Liver (tissue), 9 donors: ENCODE data around the gene CHEK1. TPM values are rescaled to one million over a fixed set of nuclear protein-coding genes. Genes with fewer than 3 reads are reported as not detected.
"Not testable (repeated sequence)": the region's sequence is repeated elsewhere in the genome, so short reads cannot be mapped to it uniquely, and the experiment has no call there.

Experiments used
- DNase-seq: peaks from one replicate; pipeline ENCODE4 v3.0.0-alpha.2; 2017; ENCODE audit warnings: low spot score
- H3K27ac ChIP-seq, 2 donors: one replicate each; pipeline ENCODE4 v1.7.0; 2013; ENCODE audit warnings: inconsistent platforms in 2 of 2, low read length in 2 of 2, control low read depth in 1 of 2, low read depth in 1 of 2, mild to moderate bottlenecking in 1 of 2
- H3K27me3 ChIP-seq, 4 donors: one replicate each; pipeline versions ENCODE4 v1.6.1 to v1.7.0; 2013; ENCODE audit warnings: low read length in 3 of 4, inconsistent platforms in 1 of 4, mild to moderate bottlenecking in 1 of 4, moderate library complexity in 1 of 4; ENCODE audit not compliant: control insufficient read depth in 4 of 4, insufficient read depth in 4 of 4
- H3K36me3 ChIP-seq, 4 donors: one replicate each; pipeline versions ENCODE4 v1.6.1 to v1.7.0; 2013; ENCODE audit warnings: low read length in 3 of 4, mild to moderate bottlenecking in 3 of 4, low read depth in 1 of 4, moderate library complexity in 1 of 4; ENCODE audit not compliant: control insufficient read depth in 4 of 4, insufficient read depth in 3 of 4
- H3K4me1 ChIP-seq, 4 donors: one replicate each; pipeline versions ENCODE4 v1.6.1 to v1.7.0; 2013; ENCODE audit warnings: low read length in 3 of 4, mild to moderate bottlenecking in 3 of 4, moderate library complexity in 1 of 4; ENCODE audit not compliant: control insufficient read depth in 4 of 4, insufficient read depth in 4 of 4
- H3K4me3 ChIP-seq, 3 donors: one replicate each; pipeline versions ENCODE4 v1.6.1 to v1.7.0; 2013; ENCODE audit warnings: low read length in 3 of 3, control low read depth in 1 of 3, low read depth in 1 of 3, mild to moderate bottlenecking in 1 of 3
- H3K9ac ChIP-seq, 2 donors: one replicate each; pipeline ENCODE4 v1.7.0; 2013; ENCODE audit warnings: low read length in 2 of 2, mild to moderate bottlenecking in 2 of 2, moderate library complexity in 2 of 2, control low read depth in 1 of 2, low read depth in 1 of 2
- H3K9me3 ChIP-seq, 4 donors: one replicate each; pipeline versions ENCODE4 v1.6.1 to v1.7.0; 2013; ENCODE audit warnings: low read length in 3 of 4; ENCODE audit not compliant: control insufficient read depth in 4 of 4
- EGR1 ChIP-seq, 2 donors: IDR thresholded peaks; 2 replicates each; pipeline ENCODE4 v1.6.1; 2016 to 2018; ENCODE audit warnings: antibody characterized with exemption in 2 of 2, low read depth in 2 of 2
- FOXA1 ChIP-seq: IDR thresholded peaks from 2 replicates; pipeline ENCODE4 v1.6.1; 2016; ENCODE audit warnings: antibody characterized with exemption
- FOXA2 ChIP-seq: IDR thresholded peaks from 2 replicates; pipeline ENCODE4 v1.6.1; 2016; ENCODE audit warnings: antibody characterized with exemption
- GABPA ChIP-seq, 2 donors: IDR thresholded peaks in 1 of 2; conservative IDR thresholded peaks in 1 of 2; 2 replicates each; pipeline ENCODE4 v1.6.1; 2016; ENCODE audit warnings: antibody characterized with exemption in 2 of 2, mild to moderate bottlenecking in 1 of 2, moderate library complexity in 1 of 2
- HNF4A ChIP-seq, 2 donors: conservative IDR thresholded peaks; 2 replicates each; pipeline ENCODE4 v1.6.1; 2016; ENCODE audit warnings: antibody characterized with exemption in 2 of 2, mild to moderate bottlenecking in 2 of 2
- HNF4G ChIP-seq: IDR thresholded peaks from 2 replicates; pipeline ENCODE4 v1.6.1; 2016; ENCODE audit warnings: antibody characterized with exemption
- JUND ChIP-seq, 2 donors: IDR thresholded peaks; 2 replicates each; pipeline ENCODE4 v1.6.1; 2016; ENCODE audit warnings: antibody characterized with exemption in 2 of 2
- NR2F2 ChIP-seq: IDR thresholded peaks from 2 replicates; pipeline ENCODE4 v1.6.1; 2016; ENCODE audit warnings: antibody characterized with exemption
- RAD21 ChIP-seq, 2 donors: IDR thresholded peaks; 2 replicates each; pipeline ENCODE4 v1.6.1; 2016; ENCODE audit warnings: antibody characterized with exemption in 2 of 2, mild to moderate bottlenecking in 2 of 2
- RXRA ChIP-seq, 2 donors: IDR thresholded peaks; 2 replicates each; pipeline ENCODE4 v1.6.1; 2017 to 2018; ENCODE audit warnings: antibody characterized with exemption in 2 of 2, mild to moderate bottlenecking in 1 of 2
- SP1 ChIP-seq: IDR thresholded peaks from 2 replicates; pipeline ENCODE4 v1.6.1; 2018; ENCODE audit warnings: antibody characterized with exemption, mild to moderate bottlenecking
- TAF1 ChIP-seq: conservative IDR thresholded peaks from 2 replicates; pipeline ENCODE4 v1.6.1; 2016; ENCODE audit warnings: antibody characterized with exemption, mild to moderate bottlenecking
- WGBS: extraction: QIAGEN DNeasy Blood & Tissue Kit; methylation state at CpG from one replicate; pipeline ENCODE4 v1.1.7; 2013; 5-methylcytosine and 5-hydroxymethylcytosine counted together
- polyA plus RNA-seq, 2 donors: library from polyadenylated mRNA; stranded (reverse) in 1 of 2; unstranded in 1 of 2; fragments of 200-250 nt in 1 of 2; fragments of >200 nt in 1 of 2; fragmentation: Nextera tagmentation in 1 of 2; extraction: Ambion mirVana in 1 of 2; gene quantifications; one replicate each; pipeline versions ENCODE4 v1.2.1 to v1.2.3, GENCODE V29; 2013 to 2015
- total RNA-seq, 2 donors: library from RNA; depleted of rRNA; stranded (reverse); fragments of >200 nt; gene quantifications; one replicate each; pipeline ENCODE4 v1.2.3, GENCODE V29; 2014
- TF ChIP-seq, protein P1 (sequence below): IDR thresholded peaks from 2 replicates; pipeline ENCODE4 v1.6.1; 2016; ENCODE audit warnings: antibody characterized with exemption
- TF ChIP-seq, protein P2 (sequence below): IDR thresholded peaks from 2 replicates; pipeline ENCODE4 v1.6.1; 2016; ENCODE audit warnings: antibody characterized with exemption
- TF ChIP-seq, protein P3 (sequence below): IDR thresholded peaks from 2 replicates; pipeline ENCODE4 v1.6.1; 2016; ENCODE audit warnings: antibody characterized with exemption
- TF ChIP-seq, protein P4 (sequence below): fragments of 150-350 bp; IDR thresholded peaks from 2 replicates; pipeline ENCODE4 v1.5.1; 2017; ENCODE audit warnings: improper control_type of control experiment, low read depth, low read length; ENCODE audit not compliant: missing input control
- donor health status: healthy.
- donor health status: healthy.
- donor health status: healthy.
- donor health status: healthy.
- donor health status: healthy.

CHEK1 gene
- total and polyA plus RNA-seq, 4 donors, result 0.59 to 21.7 (median 0.85) TPM

DNA sequence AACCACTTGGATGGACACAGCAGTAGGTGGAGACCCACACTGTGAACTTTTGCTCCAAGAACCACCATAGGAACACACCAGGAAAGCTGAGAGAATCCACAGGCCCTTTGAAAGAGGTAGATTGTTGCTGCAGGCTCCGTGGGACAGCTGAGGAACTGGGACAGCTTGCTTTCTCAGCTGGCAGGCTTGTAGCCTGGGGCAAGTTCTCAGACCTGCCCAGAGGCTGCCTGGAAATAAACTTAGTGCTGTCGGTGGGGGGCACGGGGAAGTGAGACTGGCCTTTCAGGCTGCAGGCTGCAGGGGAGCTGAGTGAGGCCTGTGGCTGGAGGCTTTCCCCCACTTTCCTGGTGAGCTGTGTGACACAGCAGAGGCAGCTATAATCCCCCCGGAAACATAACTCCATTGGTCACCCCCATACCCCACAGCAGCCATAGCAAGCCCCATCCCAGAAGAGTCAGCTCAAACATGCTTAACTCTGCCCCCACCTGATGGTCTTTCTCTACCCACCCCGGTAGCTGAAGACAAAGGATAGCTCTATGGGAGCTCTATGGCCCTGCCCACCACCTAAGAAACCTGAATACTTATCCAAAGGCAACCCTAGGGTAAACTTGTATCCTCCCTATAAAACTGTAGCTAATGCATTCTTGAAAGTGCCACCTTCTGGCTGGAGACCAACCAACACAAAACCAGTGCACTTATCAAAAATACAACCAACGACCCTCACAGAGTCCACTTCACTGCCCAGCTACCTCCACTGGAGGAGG is 77.1 kb downstream of the CHEK1 start:
- H3K27me3 ChIP-seq, result peaks cover 0 to 3% (median 0%) of the 10 kb centered on the region in 4 donors
- H3K27ac ChIP-seq, result no peak overlapping the region
- no peaks in the 10 kb centered on the region for H3K9me3 ChIP-seq
- no peak overlapping the region for H3K4me3 ChIP-seq
- no peaks in the 10 kb centered on the region for H3K36me3 ChIP-seq
- no peak overlapping the region for H3K9ac ChIP-seq
- no peaks in the 10 kb centered on the region for H3K4me1 ChIP-seq
- TF ChIP-seq FOXA1 (no peak), RAD21 (IDR thresholded peaks at IDR 0.05) (no peak), TAF1 (no peak), SP1 (no peak), FOXA2 (no peak), HNF4G (no peak), GABPA (IDR thresholded peaks at IDR 0.05 in 1 of 2, conservative IDR thresholded peaks at IDR 0.05 in 1 of 2) (no peak), HNF4A (conservative IDR thresholded peaks at IDR 0.05) (no peak), NR2F2 (no peak), EGR1 (IDR thresholded peaks at IDR 0.05; ENCODE audit: low read depth in 2 of 2) (no peak), JUND (IDR thresholded peaks at IDR 0.05) (no peak), RXRA (IDR thresholded peaks at IDR 0.05) (no peak)
- TF ChIP-seq, protein P1, sequence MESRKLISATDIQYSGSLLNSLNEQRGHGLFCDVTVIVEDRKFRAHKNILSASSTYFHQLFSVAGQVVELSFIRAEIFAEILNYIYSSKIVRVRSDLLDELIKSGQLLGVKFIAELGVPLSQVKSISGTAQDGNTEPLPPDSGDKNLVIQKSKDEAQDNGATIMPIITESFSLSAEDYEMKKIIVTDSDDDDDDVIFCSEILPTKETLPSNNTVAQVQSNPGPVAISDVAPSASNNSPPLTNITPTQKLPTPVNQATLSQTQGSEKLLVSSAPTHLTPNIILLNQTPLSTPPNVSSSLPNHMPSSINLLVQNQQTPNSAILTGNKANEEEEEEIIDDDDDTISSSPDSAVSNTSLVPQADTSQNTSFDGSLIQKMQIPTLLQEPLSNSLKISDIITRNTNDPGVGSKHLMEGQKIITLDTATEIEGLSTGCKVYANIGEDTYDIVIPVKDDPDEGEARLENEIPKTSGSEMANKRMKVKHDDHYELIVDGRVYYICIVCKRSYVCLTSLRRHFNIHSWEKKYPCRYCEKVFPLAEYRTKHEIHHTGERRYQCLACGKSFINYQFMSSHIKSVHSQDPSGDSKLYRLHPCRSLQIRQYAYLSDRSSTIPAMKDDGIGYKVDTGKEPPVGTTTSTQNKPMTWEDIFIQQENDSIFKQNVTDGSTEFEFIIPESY, result no peak
- TF ChIP-seq, protein P2, sequence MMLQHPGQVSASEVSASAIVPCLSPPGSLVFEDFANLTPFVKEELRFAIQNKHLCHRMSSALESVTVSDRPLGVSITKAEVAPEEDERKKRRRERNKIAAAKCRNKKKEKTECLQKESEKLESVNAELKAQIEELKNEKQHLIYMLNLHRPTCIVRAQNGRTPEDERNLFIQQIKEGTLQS, result no peak
- TF ChIP-seq, protein P3, sequence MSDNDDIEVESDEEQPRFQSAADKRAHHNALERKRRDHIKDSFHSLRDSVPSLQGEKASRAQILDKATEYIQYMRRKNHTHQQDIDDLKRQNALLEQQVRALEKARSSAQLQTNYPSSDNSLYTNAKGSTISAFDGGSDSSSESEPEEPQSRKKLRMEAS, result no peak
- no peak for DNase-seq
- 42% methylated on average over 6 of the region's 6 CpGs for WGBS

DNA sequence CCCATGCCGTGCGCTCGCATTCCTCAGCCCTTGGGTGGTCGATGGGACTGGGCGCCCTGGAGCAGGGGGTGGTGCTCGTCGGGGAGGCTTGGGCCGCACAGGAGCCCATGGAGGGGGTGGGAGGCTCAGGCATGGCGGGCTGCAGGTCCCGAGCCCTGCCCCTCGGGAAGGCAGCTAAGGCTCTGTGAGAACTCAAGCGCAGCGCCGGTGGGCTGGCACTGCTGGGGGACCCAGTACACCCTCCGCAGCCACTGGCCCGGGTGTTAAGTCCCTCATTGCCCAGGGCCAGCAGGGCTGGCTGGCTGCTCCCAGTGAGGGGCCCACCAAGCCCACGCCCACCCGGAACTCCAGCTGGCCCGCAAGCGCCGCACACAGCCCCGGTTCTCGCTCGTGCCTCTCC is 79.7 kb downstream of the CHEK1 start:
- WGBS, result 91% methylated on average over 24 of the region's 24 CpGs
- H3K27me3 ChIP-seq, H3K27ac ChIP-seq, H3K9ac ChIP-seq, DNase-seq, H3K36me3 ChIP-seq, H3K9me3 ChIP-seq, H3K4me3 ChIP-seq, H3K4me1 ChIP-seq: not testable (repeated sequence)

DNA sequence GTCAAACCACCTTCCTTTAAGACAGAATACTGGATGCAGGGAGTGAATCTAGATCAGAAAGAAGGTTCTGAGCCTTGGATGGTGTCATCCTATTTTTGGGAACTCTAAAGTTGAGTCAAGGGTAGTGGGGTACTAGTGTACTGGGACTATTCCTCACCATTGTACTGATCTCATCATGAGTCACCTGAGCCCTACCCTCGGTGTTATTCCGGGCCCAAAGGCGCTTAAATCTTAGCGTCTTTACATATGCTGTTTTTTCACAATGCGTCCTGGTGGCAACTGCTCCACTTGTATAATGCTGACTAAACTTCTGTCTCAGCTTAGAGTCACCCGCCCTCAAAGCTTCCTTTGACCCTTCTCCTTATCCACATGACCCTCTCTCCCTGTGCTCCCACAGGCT is 95.8 kb downstream of the CHEK1 start:
- H3K9me3 ChIP-seq, result no peaks in the 10 kb centered on the region
- H3K36me3 ChIP-seq, result no peaks in the 10 kb centered on the region
- no peak overlapping the region for H3K27ac ChIP-seq
- no peak for DNase-seq
- no peak overlapping the region for H3K9ac ChIP-seq
- H3K4me1 ChIP-seq, result no peaks in the 10 kb centered on the region
- 80% methylated on average over 6 of the region's 6 CpGs for WGBS
- H3K27me3 ChIP-seq, result peaks cover 0 to 7% (median 0%) of the 10 kb centered on the region in 4 donors
- H3K4me3 ChIP-seq, result no peak overlapping the region
- TF ChIP-seq, protein P4, sequence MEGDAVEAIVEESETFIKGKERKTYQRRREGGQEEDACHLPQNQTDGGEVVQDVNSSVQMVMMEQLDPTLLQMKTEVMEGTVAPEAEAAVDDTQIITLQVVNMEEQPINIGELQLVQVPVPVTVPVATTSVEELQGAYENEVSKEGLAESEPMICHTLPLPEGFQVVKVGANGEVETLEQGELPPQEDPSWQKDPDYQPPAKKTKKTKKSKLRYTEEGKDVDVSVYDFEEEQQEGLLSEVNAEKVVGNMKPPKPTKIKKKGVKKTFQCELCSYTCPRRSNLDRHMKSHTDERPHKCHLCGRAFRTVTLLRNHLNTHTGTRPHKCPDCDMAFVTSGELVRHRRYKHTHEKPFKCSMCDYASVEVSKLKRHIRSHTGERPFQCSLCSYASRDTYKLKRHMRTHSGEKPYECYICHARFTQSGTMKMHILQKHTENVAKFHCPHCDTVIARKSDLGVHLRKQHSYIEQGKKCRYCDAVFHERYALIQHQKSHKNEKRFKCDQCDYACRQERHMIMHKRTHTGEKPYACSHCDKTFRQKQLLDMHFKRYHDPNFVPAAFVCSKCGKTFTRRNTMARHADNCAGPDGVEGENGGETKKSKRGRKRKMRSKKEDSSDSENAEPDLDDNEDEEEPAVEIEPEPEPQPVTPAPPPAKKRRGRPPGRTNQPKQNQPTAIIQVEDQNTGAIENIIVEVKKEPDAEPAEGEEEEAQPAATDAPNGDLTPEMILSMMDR, result no peak
- TF ChIP-seq EGR1 (IDR thresholded peaks at IDR 0.05; ENCODE audit: low read depth in 2 of 2), result no peak
